ENCODE data around the gene CHD5.

Gene CHD5

GRCh38 chr1:6108937-6109614 is 71.0 kb downstream of the CHD5 start:
- H2BK15ac ChIP-seq (ENCODE audit: low read depth, poor library complexity, severe bottlenecking) = no peak overlapping the region
- no peak overlapping the region for H4K91ac ChIP-seq (ENCODE audit: low read length)
- H3K4me3 ChIP-seq (ENCODE audit: insufficient read depth in 1 of 2, low read depth in 1 of 2, low read length in 2 of 2) = no peak overlapping the region
- DNase-seq = no peak
- H3K9me3 ChIP-seq (ENCODE audit: control insufficient read depth, low read length) = no peaks in the 10 kb centered on the region
- no peak overlapping the region for H3K9ac ChIP-seq (ENCODE audit: low read length)
- H3K23ac ChIP-seq (ENCODE audit: low read length in 2 of 2) = no peak overlapping the region
- no peak overlapping the region for H3K4me2 ChIP-seq (ENCODE audit: low read length, poor library complexity, severe bottlenecking)
- H3K79me1 ChIP-seq (replicated peaks; ENCODE audit: low read length, poor library complexity, severe bottlenecking) = no peaks in the 10 kb centered on the region
- peaks cover 0 to 61% of the 10 kb centered on the region in 2 experiments for H3K27me3 ChIP-seq (ENCODE audit: control insufficient read depth in 1 of 2, insufficient read depth in 1 of 2, low read length in 2 of 2)
- H3K18ac ChIP-seq (ENCODE audit: low read depth in 1 of 2, low read length in 2 of 2) = no peak overlapping the region
- H3K14ac ChIP-seq (ENCODE audit: low read length in 2 of 2) = no peak overlapping the region
- WGBS = 54% methylated on average over 15 of the region's 15 CpGs
- H2BK120ac ChIP-seq (ENCODE audit: low read depth, low read length) = no peak overlapping the region
- H3K27ac ChIP-seq (ENCODE audit: low read length, poor library complexity, severe bottlenecking) = no peak overlapping the region
- H2AK5ac ChIP-seq (ENCODE audit: low read length, severe bottlenecking) = no peak overlapping the region
- no peak overlapping the region for H4K8ac ChIP-seq (ENCODE audit: low read length)
- H3K4ac ChIP-seq (ENCODE audit: low read depth in 1 of 2, low read length in 2 of 2) = no peak overlapping the region
- no peak overlapping the region for H2BK5ac ChIP-seq (ENCODE audit: low read depth, low read length, poor library complexity, severe bottlenecking)
- no peak overlapping the region for H2BK12ac ChIP-seq (ENCODE audit: low read length in 2 of 2)
- H2AFZ ChIP-seq (ENCODE audit: low read depth, low read length) = no peak overlapping the region
- no peaks in the 10 kb centered on the region for H3K36me3 ChIP-seq (ENCODE audit: control insufficient read depth in 1 of 2, insufficient read depth in 2 of 2, low read depth in 1 of 2, low read length in 2 of 2)
- H3K4me1 ChIP-seq (ENCODE audit: control insufficient read depth, insufficient read depth, low read depth, low read length) = peaks cover 5% of the 10 kb centered on the region

GRCh38 chr1:6108476-6108875 is 71.6 kb downstream of the CHD5 start:
- 56% methylated on average over 2 of the region's 2 CpGs for WGBS
- H3K4ac ChIP-seq (ENCODE audit: low read depth in 1 of 2, low read length in 2 of 2) = no peak overlapping the region
- no peak overlapping the region for H3K23ac ChIP-seq (ENCODE audit: low read length in 2 of 2)

DNA sequence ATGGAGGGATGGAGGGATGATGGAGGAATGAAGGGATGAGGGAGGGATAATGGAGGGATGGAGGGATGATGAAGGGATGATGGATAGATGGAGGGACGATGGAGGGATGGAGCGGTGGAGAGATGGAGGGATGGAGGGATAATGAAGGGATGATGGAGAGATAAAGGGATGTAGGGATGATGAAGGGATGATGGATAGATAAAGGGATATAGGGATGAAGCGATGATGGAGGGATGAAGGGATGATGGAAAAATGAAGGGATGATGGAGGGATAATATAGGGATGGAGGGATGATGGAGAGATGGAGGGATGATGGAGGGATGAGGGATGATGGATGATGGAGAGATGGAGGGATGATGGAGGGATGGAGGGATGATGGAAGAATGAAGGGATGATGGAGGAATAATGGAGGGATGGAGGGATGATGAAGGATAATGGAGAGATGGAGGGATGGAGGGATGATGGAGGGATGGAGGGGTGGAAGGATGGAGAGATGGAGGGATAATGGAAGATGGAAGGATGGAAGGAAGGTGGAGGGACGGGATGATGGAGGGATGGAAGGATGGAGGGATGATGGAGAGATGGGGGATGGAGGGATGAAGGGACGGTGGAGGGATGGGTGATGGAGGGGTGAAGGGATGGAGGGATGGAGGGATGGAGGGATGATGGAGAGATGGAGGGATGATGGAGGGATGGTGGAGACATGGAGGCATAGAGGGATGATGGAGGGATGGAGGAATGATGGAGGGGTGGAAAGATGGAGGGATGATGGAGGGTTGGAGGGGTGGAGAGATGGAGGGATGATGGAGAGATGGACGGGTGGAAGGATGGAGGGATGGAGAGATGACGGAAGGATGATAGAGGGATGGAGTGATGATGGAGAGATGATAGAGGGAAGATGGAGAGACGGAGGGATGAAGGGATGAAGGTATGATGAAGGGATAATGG is 72.4 kb downstream of the CHD5 start:
- H2BK120ac ChIP-seq (ENCODE audit: low read depth, low read length) = no peak overlapping the region
- 79% methylated on average over 8 of the region's 8 CpGs for WGBS
- peaks cover 5% of the 10 kb centered on the region for H3K4me1 ChIP-seq (ENCODE audit: control insufficient read depth, insufficient read depth, low read depth, low read length)
- no peak overlapping the region for H4K8ac ChIP-seq (ENCODE audit: low read length)
- H3K79me1 ChIP-seq (replicated peaks; ENCODE audit: low read length, poor library complexity, severe bottlenecking) = no peaks in the 10 kb centered on the region
- no peak overlapping the region for H3K14ac ChIP-seq (ENCODE audit: low read length in 2 of 2)
- H3K9ac ChIP-seq (ENCODE audit: low read length) = no peak overlapping the region
- H3K27me3 ChIP-seq (ENCODE audit: control insufficient read depth in 1 of 2, insufficient read depth in 1 of 2, low read length in 2 of 2) = peaks cover 0 to 68% of the 10 kb centered on the region in 2 experiments
- no peaks in the 10 kb centered on the region for H3K9me3 ChIP-seq (ENCODE audit: control insufficient read depth, low read length)
- H4K91ac ChIP-seq (ENCODE audit: low read length) = no peak overlapping the region
- no peak overlapping the region for H2BK5ac ChIP-seq (ENCODE audit: low read depth, low read length, poor library complexity, severe bottlenecking)
- no peak overlapping the region for H3K23ac ChIP-seq (ENCODE audit: low read length in 2 of 2)
- H3K4me2 ChIP-seq (ENCODE audit: low read length, poor library complexity, severe bottlenecking) = no peak overlapping the region
- no peak overlapping the region for H3K4ac ChIP-seq (ENCODE audit: low read depth in 1 of 2, low read length in 2 of 2)
- H2BK12ac ChIP-seq (ENCODE audit: low read length in 2 of 2) = no peak overlapping the region
- H3K4me3 ChIP-seq (ENCODE audit: insufficient read depth in 1 of 2, low read depth in 1 of 2, low read length in 2 of 2) = no peak overlapping the region
- DNase-seq = no peak
- H3K18ac ChIP-seq (ENCODE audit: low read depth in 1 of 2, low read length in 2 of 2) = no peak overlapping the region
- H3K36me3 ChIP-seq (ENCODE audit: control insufficient read depth in 1 of 2, insufficient read depth in 2 of 2, low read depth in 1 of 2, low read length in 2 of 2) = no peaks in the 10 kb centered on the region
- no peak overlapping the region for H2AK5ac ChIP-seq (ENCODE audit: low read length, severe bottlenecking)
- H2AFZ ChIP-seq (ENCODE audit: low read depth, low read length) = no peak overlapping the region
- H2BK15ac ChIP-seq (ENCODE audit: low read depth, poor library complexity, severe bottlenecking) = no peak overlapping the region
- no peak overlapping the region for H3K27ac ChIP-seq (ENCODE audit: low read length, poor library complexity, severe bottlenecking)

More at GRCh38 chr1:6108476-6108875, 71.6 kb downstream of the CHD5 start:
- Histone ChIP-seq H2AK5ac (ENCODE audit: low read length, severe bottlenecking) (no peak overlapping the region), H3K4me2 (ENCODE audit: low read length, poor library complexity, severe bottlenecking) (no peak overlapping the region), H3K36me3 (ENCODE audit: control insufficient read depth in 1 of 2, insufficient read depth in 2 of 2, low read depth in 1 of 2, low read length in 2 of 2) (no peaks in the 10 kb centered on the region), H4K8ac (ENCODE audit: low read length) (no peak overlapping the region), H2AFZ (ENCODE audit: low read depth, low read length) (no peak overlapping the region), H2BK12ac (ENCODE audit: low read length in 2 of 2) (no peak overlapping the region), H3K18ac (ENCODE audit: low read depth in 1 of 2, low read length in 2 of 2) (no peak overlapping the region), H2BK5ac (ENCODE audit: low read depth, low read length, poor library complexity, severe bottlenecking) (no peak overlapping the region), H3K9ac (ENCODE audit: low read length) (no peak overlapping the region), H3K9me3 (ENCODE audit: control insufficient read depth, low read length) (no peaks in the 10 kb centered on the region), H3K14ac (ENCODE audit: low read length in 2 of 2) (no peak overlapping the region), H3K27ac (ENCODE audit: low read length, poor library complexity, severe bottlenecking) (no peak overlapping the region), H3K27me3 (ENCODE audit: control insufficient read depth in 1 of 2, insufficient read depth in 1 of 2, low read length in 2 of 2) (peaks cover 0 to 66% of the 10 kb centered on the region in 2 experiments), H3K79me1 (replicated peaks; ENCODE audit: low read length, poor library complexity, severe bottlenecking) (no peaks in the 10 kb centered on the region), H3K4me3 (ENCODE audit: insufficient read depth in 1 of 2, low read depth in 1 of 2, low read length in 2 of 2) (no peak overlapping the region), H3K4me1 (ENCODE audit: control insufficient read depth, insufficient read depth, low read depth, low read length) (peaks cover 5% of the 10 kb centered on the region), H2BK120ac (ENCODE audit: low read depth, low read length) (no peak overlapping the region), H2BK15ac (ENCODE audit: low read depth, poor library complexity, severe bottlenecking) (no peak overlapping the region), H4K91ac (ENCODE audit: low read length) (no peak overlapping the region)
- no peak for DNase-seq

DNA sequence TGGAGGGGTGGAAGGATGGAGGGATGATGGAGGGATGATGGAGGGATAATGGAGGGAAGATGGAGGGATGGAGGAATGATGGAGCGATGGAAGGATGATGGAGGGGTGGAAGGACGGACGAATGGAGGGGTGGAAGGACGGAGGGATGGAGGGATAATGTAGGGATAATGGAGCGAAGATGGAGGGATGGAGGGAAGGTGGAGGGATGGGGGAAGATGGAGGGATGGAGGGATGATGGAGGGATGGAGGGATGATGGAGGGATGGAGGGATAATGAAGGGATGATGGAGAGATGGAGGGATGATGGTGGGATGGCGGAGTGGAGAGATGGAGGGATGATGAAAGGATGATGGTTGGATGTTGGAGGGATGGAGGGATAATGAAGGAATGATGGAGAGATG is 73.1 kb downstream of the CHD5 start:
- Histone ChIP-seq H3K4ac (ENCODE audit: low read depth in 1 of 2, low read length in 2 of 2) (no peak overlapping the region), H3K79me1 (replicated peaks; ENCODE audit: low read length, poor library complexity, severe bottlenecking) (no peaks in the 10 kb centered on the region), H4K8ac (ENCODE audit: low read length) (no peak overlapping the region), H3K4me2 (ENCODE audit: low read length, poor library complexity, severe bottlenecking) (no peak overlapping the region), H3K9ac (ENCODE audit: low read length) (no peak overlapping the region), H3K4me1 (ENCODE audit: control insufficient read depth, insufficient read depth, low read depth, low read length) (peaks cover 5% of the 10 kb centered on the region), H2BK15ac (ENCODE audit: low read depth, poor library complexity, severe bottlenecking) (no peak overlapping the region), H3K4me3 (ENCODE audit: insufficient read depth in 1 of 2, low read depth in 1 of 2, low read length in 2 of 2) (no peak overlapping the region), H3K27ac (ENCODE audit: low read length, poor library complexity, severe bottlenecking) (no peak overlapping the region), H3K36me3 (ENCODE audit: control insufficient read depth in 1 of 2, insufficient read depth in 2 of 2, low read depth in 1 of 2, low read length in 2 of 2) (no peaks in the 10 kb centered on the region), H3K18ac (ENCODE audit: low read depth in 1 of 2, low read length in 2 of 2) (no peak overlapping the region), H2BK12ac (ENCODE audit: low read length in 2 of 2) (no peak overlapping the region), H2AFZ (ENCODE audit: low read depth, low read length) (no peak overlapping the region), H2AK5ac (ENCODE audit: low read length, severe bottlenecking) (no peak overlapping the region), H3K9me3 (ENCODE audit: control insufficient read depth, low read length) (no peaks in the 10 kb centered on the region), H3K23ac (ENCODE audit: low read length in 2 of 2) (no peak overlapping the region), H3K27me3 (ENCODE audit: control insufficient read depth in 1 of 2, insufficient read depth in 1 of 2, low read length in 2 of 2) (peaks cover 0 to 68% of the 10 kb centered on the region in 2 experiments), H3K14ac (ENCODE audit: low read length in 2 of 2) (no peak overlapping the region), H4K91ac (ENCODE audit: low read length) (no peak overlapping the region), H2BK5ac (ENCODE audit: low read depth, low read length, poor library complexity, severe bottlenecking) (no peak overlapping the region), H2BK120ac (ENCODE audit: low read depth, low read length) (no peak overlapping the region)
- WGBS = 91% methylated on average over 6 of the region's 6 CpGs
- no peak for DNase-seq
